ENCODE data around the gene TIGD1. TPM values are rescaled to one million over a fixed set of nuclear protein-coding genes. Genes with fewer than 3 reads are reported as not detected.

Gene TIGD1
- polyA plus RNA-seq, 3 donors, result 1.6 to 4.1 (median 2.1) TPM

DNA sequence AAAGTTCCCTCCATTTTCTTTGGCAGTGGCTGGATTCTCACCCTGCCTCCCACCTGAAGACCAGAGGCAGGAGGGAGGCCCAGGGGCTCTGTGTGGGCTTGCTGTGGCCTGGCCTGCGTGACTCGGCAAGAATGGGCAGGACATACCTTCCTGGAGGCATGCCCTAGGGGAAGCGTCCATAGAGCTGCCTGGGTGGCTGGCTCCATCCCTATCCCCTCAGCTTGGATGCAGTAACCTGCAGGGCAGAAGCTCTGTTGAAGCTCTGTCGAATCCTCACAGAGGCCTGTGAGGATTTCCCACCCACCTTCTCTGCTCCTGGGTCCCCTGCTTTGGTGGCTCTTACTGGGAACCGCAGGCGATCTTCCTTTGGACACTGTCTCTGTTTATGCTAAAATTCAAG is 31.5 kb downstream of the TIGD1 start:
- H3K4me3 ChIP-seq (replicated peaks in 1 of 3; ENCODE audit: low read depth in 2 of 3, low read length in 3 of 3), result no peak overlapping the region
- no peak overlapping the region for H3K27ac ChIP-seq (ENCODE audit: low read depth in 1 of 2, low read length in 2 of 2)
- H3K4me1 ChIP-seq (ENCODE audit: control insufficient read depth in 1 of 2, insufficient read depth in 2 of 2, low read length in 2 of 2), result peaks cover 4 to 14% of the 10 kb centered on the region in 2 donors
- H3K9me3 ChIP-seq (replicated peaks in 1 of 2; ENCODE audit: control insufficient read depth in 1 of 2, insufficient read depth in 1 of 2, low read length in 2 of 2), result peaks cover 0 to 5% of the 10 kb centered on the region in 2 donors
- H3K36me3 Mint-ChIP-seq, result peaks cover 0 to 2% of the 10 kb centered on the region in 2 donors
- 75% methylated on average over 4 of the region's 6 CpGs for WGBS (ENCODE audit: insufficient coverage)
- H3K79me2 ChIP-seq (ENCODE audit: insufficient read depth, low read length), result no peaks in the 10 kb centered on the region
- no peak overlapping the region for H3K4me2 ChIP-seq (replicated peaks; ENCODE audit: extremely low read depth, low read length, poor library complexity, severe bottlenecking)
- peaks cover 12 to 30% of the 10 kb centered on the region in 2 donors for H3K27me3 ChIP-seq (ENCODE audit: control insufficient read depth in 2 of 2, insufficient read depth in 2 of 2, low read length in 2 of 2)
- peaks cover 5% of the 10 kb centered on the region for H3K4me1 Mint-ChIP-seq
- no peak overlapping the region for H3K4me3 Mint-ChIP-seq
- TF ChIP-seq CTCF (IDR thresholded peaks at IDR 0.05), result no peak
- no peak overlapping the region for H3K27ac Mint-ChIP-seq
- H2AFZ ChIP-seq (ENCODE audit: insufficient read depth, low read depth, low read length, poor library complexity, severe bottlenecking), result no peak overlapping the region
- no peaks in the 10 kb centered on the region for H3K36me3 ChIP-seq (replicated peaks in 1 of 2; ENCODE audit: control insufficient read depth in 1 of 2, insufficient read depth in 2 of 2, low read length in 2 of 2)
- peaks cover 0 to 5% (median 0%) of the 10 kb centered on the region in 7 donors for H3K9me3 Mint-ChIP-seq
- no peaks in the 10 kb centered on the region for H4K20me1 ChIP-seq (ENCODE audit: insufficient read depth, low read length)
- H3K27me3 Mint-ChIP-seq (ENCODE audit: low read depth in 3 of 3), result peaks cover 23 to 43% (median 32%) of the 10 kb centered on the region in 3 donors
- intact Hi-C loops (cut with micrococcal nuclease), result no loop called here
- DNase-seq, result no peak
- no peak overlapping the region for H3K9ac ChIP-seq (ENCODE audit: insufficient read depth, low read length, poor library complexity, severe bottlenecking)

GRCh38 chr2:232516551-232516950 is 33.8 kb downstream of the TIGD1 start:
- Histone ChIP-seq H2AFZ (ENCODE audit: insufficient read depth, low read depth, low read length, poor library complexity, severe bottlenecking) (no peak overlapping the region), H3K79me2 (ENCODE audit: insufficient read depth, low read length) (no peaks in the 10 kb centered on the region), H3K4me3 (replicated peaks in 1 of 3; ENCODE audit: low read depth in 2 of 3, low read length in 3 of 3) (no peak overlapping the region), H3K4me1 (ENCODE audit: control insufficient read depth in 1 of 2, insufficient read depth in 2 of 2, low read length in 2 of 2) (no peaks in the 10 kb centered on the region), H3K9ac (ENCODE audit: insufficient read depth, low read length, poor library complexity, severe bottlenecking) (no peak overlapping the region), H4K20me1 (ENCODE audit: insufficient read depth, low read length) (no peaks in the 10 kb centered on the region), H3K4me2 (replicated peaks; ENCODE audit: extremely low read depth, low read length, poor library complexity, severe bottlenecking) (no peak overlapping the region), H3K27me3 (ENCODE audit: control insufficient read depth in 2 of 2, insufficient read depth in 2 of 2, low read length in 2 of 2) (peaks cover 0 to 11% of the 10 kb centered on the region in 2 donors), H3K36me3 (replicated peaks in 1 of 2; ENCODE audit: control insufficient read depth in 1 of 2, insufficient read depth in 2 of 2, low read length in 2 of 2) (no peaks in the 10 kb centered on the region), H3K9me3 (replicated peaks in 1 of 2; ENCODE audit: control insufficient read depth in 1 of 2, insufficient read depth in 1 of 2, low read length in 2 of 2) (no peaks in the 10 kb centered on the region), H3K27ac (ENCODE audit: low read depth in 1 of 2, low read length in 2 of 2) (no peak overlapping the region)
- no peak overlapping the region for H3K4me3 Mint-ChIP-seq
- peaks cover 2% of the 10 kb centered on the region for H3K4me1 Mint-ChIP-seq
- intact Hi-C loops (cut with micrococcal nuclease), result no loop called here
- H3K27me3 Mint-ChIP-seq (ENCODE audit: low read depth in 3 of 3), result peaks cover 14 to 26% (median 19%) of the 10 kb centered on the region in 3 donors
- no peak for DNase-seq
- H3K27ac Mint-ChIP-seq, result no peak overlapping the region
- no peak for TF ChIP-seq CTCF (IDR thresholded peaks at IDR 0.05)
- peaks cover 0 to 2% of the 10 kb centered on the region in 2 donors for H3K36me3 Mint-ChIP-seq
- WGBS (ENCODE audit: insufficient coverage), result 100% methylated on average over 1 of the region's 3 CpGs
- H3K9me3 Mint-ChIP-seq, result peaks cover 0 to 2% (median 0%) of the 10 kb centered on the region in 7 donors
